Activated T-helper 1 cell treated with Interleukin-2 at 50 U/mL for 16 hours (primary cell): ENCODE data around the gene MGAT2.
"Not testable (repeated sequence)": the region's sequence is repeated elsewhere in the genome, so short reads cannot be mapped to it uniquely, and the experiment has no call there.

ENCODE experiments used
- DNase-seq: peaks from one replicate; pipeline ENCODE4 v3.0.0-alpha.2; 2020; ENCODE audit warnings: low read depth

Gene MGAT2

GRCh38 chr14:49612671-49613070 is 7.9 kb upstream of the MGAT2 start:
- DNase-seq: no peak

GRCh38 chr14:49614196-49614595 is 6.4 kb upstream of the MGAT2 start:
- DNase-seq: no peak

- no peak for DNase-seq
Measured at GRCh38 chr14:49615776-49616175, 4.8 kb upstream of the MGAT2 start.

- DNase-seq: no peak
Measured at GRCh38 chr14:49617852-49618519, 2.6 kb upstream of the MGAT2 start.

- DNase-seq: not testable (repeated sequence)
Measured at GRCh38 chr14:49619273-49619672, 1.3 kb upstream of the MGAT2 start.

GRCh38 chr14:49619730-49620129 is 869 bp upstream of the MGAT2 start:
- no peak for DNase-seq

GRCh38 chr14:49621114-49621881 is 699 bp downstream of the MGAT2 start:
- DNase-seq: peak; percentile 38

GRCh38 chr14:49622022-49622607 is 1.5 kb downstream of the MGAT2 start:
- no peak for DNase-seq

GRCh38 chr14:49623387-49623786 is 2.8 kb downstream of the MGAT2 start:
- no peak for DNase-seq

- no peak for DNase-seq
Measured at GRCh38 chr14:49623941-49624839, 3.6 kb downstream of the MGAT2 start.

GRCh38 chr14:49633640-49634546 is 13.3 kb downstream of the MGAT2 start:
- DNase-seq: peak; percentile 89

- peak; percentile 49 for DNase-seq
Measured at GRCh38 chr14:49634547-49635334, 14.1 kb downstream of the MGAT2 start, which contains the start of gene DNAAF2. TSS of gene DNAAF2 (minus strand) at chr14:49635244. CDS start at chr14:49635149, 95 bp downstream.

GRCh38 chr14:49636866-49637265 is 16.3 kb downstream of the MGAT2 start:
- no peak for DNase-seq

GRCh38 chr14:49637534-49638078 is 17.0 kb downstream of the MGAT2 start:
- DNase-seq: no peak

- DNase-seq: no peak
Measured at GRCh38 chr14:49640540-49641417, 20.2 kb downstream of the MGAT2 start.

GRCh38 chr14:49641697-49642129 is 21.1 kb downstream of the MGAT2 start:
- no peak for DNase-seq

- DNase-seq: no peak
Measured at GRCh38 chr14:49642163-49642562, 21.6 kb downstream of the MGAT2 start.

GRCh38 chr14:49653508-49653907 is 32.9 kb downstream of the MGAT2 start:
- DNase-seq: no peak

GRCh38 chr14:49654511-49654910 is 33.9 kb downstream of the MGAT2 start:
- DNase-seq: no peak
